Sigmoid colon (tissue), 7 donors: ENCODE measurements around the gene TUNAR. TPM values are rescaled to one million over a fixed set of nuclear protein-coding genes. Genes with fewer than 3 reads are reported as not detected.

Experiments
- DNase-seq: peaks from one replicate; pipeline ENCODE4 v3.0.0-alpha.2; 2019
- H3K27ac ChIP-seq, 4 donors: fragments of 200-600 bp; sonication (generic); one replicate each; pipeline ENCODE4 v1.5.1; 2016 to 2019; ENCODE audit warnings: mild to moderate bottlenecking in 1 of 4
- H3K27me3 ChIP-seq, 3 donors: fragments of 200-600 bp; sonication (generic); one replicate each; pipeline ENCODE4 v1.5.1; 2019; ENCODE audit warnings: mild to moderate bottlenecking in 1 of 3
- H3K36me3 ChIP-seq, 4 donors: fragments of 200-600 bp; sonication (generic); one replicate each; pipeline ENCODE4 v1.5.1; 2016 to 2019
- H3K4me1 ChIP-seq, 4 donors: fragments of 200-600 bp; sonication (generic); one replicate each; pipeline ENCODE4 v1.5.1; 2017 to 2019
- H3K4me3 ChIP-seq, 4 donors: fragments of 200-600 bp; sonication (generic); one replicate each; pipeline ENCODE4 v1.5.1; 2017 to 2019; ENCODE audit warnings: mild to moderate bottlenecking in 2 of 4, moderate library complexity in 1 of 4
- H3K9me3 ChIP-seq, 4 donors: fragments of 200-600 bp in 3 of 4; sonication (generic) in 3 of 4; one replicate each; pipeline versions ENCODE4 v1.5.1 to v1.6.1; 2013 to 2019
- CTCF ChIP-seq, 4 experiments: fragments of 450-650 bp in 3 of 4; fragments of 200-600 bp in 1 of 4; IDR thresholded peaks; one replicate each; pipeline ENCODE4 v1.5.1; 2016 to 2019; ENCODE audit warnings: antibody characterized with exemption in 4 of 4, mild to moderate bottlenecking in 3 of 4, moderate library complexity in 2 of 4
- EP300 ChIP-seq, 4 donors: sonication (generic); formaldehyde crosslinking; IDR thresholded peaks; one replicate each; pipeline ENCODE4 v1.6.1; 2017; ENCODE audit warnings: antibody characterized with exemption in 4 of 4
- POLR2A ChIP-seq, 2 donors: fragments of 450-650 bp; IDR thresholded peaks; one replicate each; pipeline ENCODE4 v1.6.1; 2016; ENCODE audit warnings: antibody characterized with exemption in 2 of 2, mild to moderate bottlenecking in 2 of 2, moderate library complexity in 2 of 2
- POLR2AphosphoS5 ChIP-seq, 4 donors: sonication (generic); formaldehyde crosslinking; IDR thresholded peaks; one replicate each; pipeline ENCODE4 v1.6.1; 2017; ENCODE audit warnings: antibody characterized with exemption in 4 of 4
- WGBS, 2 donors: extraction: QIAGEN DNeasy Blood & Tissue Kit; methylation state at CpG; one replicate each; pipeline ENCODE4 v1.1.7; 2013; 5-methylcytosine and 5-hydroxymethylcytosine counted together
- intact Hi-C: fragments of 100-400 bp; cut with DNase I; formaldehyde crosslinking; loops from one replicate; pipeline ENCODE4 v1.15.1; 2023
- polyA plus RNA-seq, 3 donors: library from polyadenylated mRNA; stranded (reverse); fragments of 200-250 nt; gene quantifications; one replicate each; pipeline ENCODE4 v1.2.3, GENCODE V29; 2013
- total RNA-seq, 4 donors: library from RNA; depleted of rRNA; stranded (reverse); fragments of >200 nt; gene quantifications; one replicate each; pipeline ENCODE4 v1.1.0, GENCODE V29; 2016
- donor health status: healthy with polysubstance abuse.
- donor health status: Bipolar disorder and iron deficiency.
- donor health status: healthy.

The TUNAR gene
- total and polyA plus RNA-seq, 7 donors = 0.12 TPM; not detected in 6

- intact Hi-C loops = no loop called here
- Histone ChIP-seq H3K36me3 (no peaks in the 10 kb centered on the region), H3K9me3 (no peaks in the 10 kb centered on the region), H3K4me1 (no peaks in the 10 kb centered on the region), H3K4me3 (no peak overlapping the region), H3K27me3 (no peaks in the 10 kb centered on the region), H3K27ac (no peak overlapping the region)
- no peak for TF ChIP-seq POLR2AphosphoS5 (IDR thresholded peaks at IDR 0.05)
- TF ChIP-seq CTCF (IDR thresholded peaks at IDR 0.05) = no peak
- TF ChIP-seq EP300 (IDR thresholded peaks at IDR 0.05) = no peak
- TF ChIP-seq POLR2A (IDR thresholded peaks at IDR 0.05) = no peak
- no peak for DNase-seq
- 82% methylated on average over 4 of the region's 4 CpGs for WGBS, 2 donors
Measured at GRCh38 chr14:95939335-95939734, 62.7 kb downstream of the TUNAR start.

GRCh38 chr14:95941897-95942296 is 65.3 kb downstream of the TUNAR start:
- TF ChIP-seq POLR2AphosphoS5 (IDR thresholded peaks at IDR 0.05) (no peak), EP300 (IDR thresholded peaks at IDR 0.05) (no peak), CTCF (IDR thresholded peaks at IDR 0.05) (no peak), POLR2A (IDR thresholded peaks at IDR 0.05) (no peak)
- Histone ChIP-seq H3K4me1 (peaks cover 0 to 7% (median 0%) of the 10 kb centered on the region in 4 donors), H3K4me3 (no peak overlapping the region), H3K27me3 (no peaks in the 10 kb centered on the region), H3K27ac (no peak overlapping the region), H3K36me3 (no peaks in the 10 kb centered on the region), H3K9me3 (no peaks in the 10 kb centered on the region)
- intact Hi-C loops = no loop called here
- 5 to 30% methylated on average over 2 of the region's 2 CpGs for WGBS, 2 donors
- DNase-seq = no peak

- DNase-seq = no peak
- Histone ChIP-seq H3K9me3 (no peaks in the 10 kb centered on the region), H3K4me3 (no peak overlapping the region), H3K27me3 (no peaks in the 10 kb centered on the region), H3K4me1 (peaks cover 0 to 15% (median 0%) of the 10 kb centered on the region in 4 donors), H3K36me3 (no peaks in the 10 kb centered on the region), H3K27ac (no peak overlapping the region)
- 25 to 38% methylated on average over 4 of the region's 4 CpGs for WGBS, 2 donors
- no peak for TF ChIP-seq EP300 (IDR thresholded peaks at IDR 0.05)
- no peak for TF ChIP-seq CTCF (IDR thresholded peaks at IDR 0.05)
- no peak for TF ChIP-seq POLR2A (IDR thresholded peaks at IDR 0.05)
- no peak for TF ChIP-seq POLR2AphosphoS5 (IDR thresholded peaks at IDR 0.05)
- intact Hi-C loops = no loop called here
Measured at GRCh38 chr14:95943699-95944098, 67.1 kb downstream of the TUNAR start.

- peaks cover 0 to 16% (median 0%) of the 10 kb centered on the region in 4 donors for H3K4me1 ChIP-seq
- no peaks in the 10 kb centered on the region for H3K36me3 ChIP-seq
- intact Hi-C loops = no loop called here
- WGBS, 2 donors = 50 to 57% methylated on average over 6 of the region's 6 CpGs
- H3K4me3 ChIP-seq = no peak overlapping the region
- no peak for DNase-seq
- H3K9me3 ChIP-seq = no peaks in the 10 kb centered on the region
- no peak overlapping the region for H3K27ac ChIP-seq
- H3K27me3 ChIP-seq = no peaks in the 10 kb centered on the region
- TF ChIP-seq CTCF (IDR thresholded peaks at IDR 0.05) (no peak), EP300 (IDR thresholded peaks at IDR 0.05) (no peak), POLR2A (IDR thresholded peaks at IDR 0.05) (no peak), POLR2AphosphoS5 (IDR thresholded peaks at IDR 0.05) (no peak)
Measured at GRCh38 chr14:95944462-95944861, 67.8 kb downstream of the TUNAR start.

GRCh38 chr14:95946867-95947266 is 70.2 kb downstream of the TUNAR start:
- DNase-seq = no peak
- intact Hi-C loops = no loop called here
- Histone ChIP-seq H3K27me3 (no peaks in the 10 kb centered on the region), H3K36me3 (no peaks in the 10 kb centered on the region), H3K4me3 (no peak overlapping the region), H3K4me1 (peaks cover 0 to 16% (median 0%) of the 10 kb centered on the region in 4 donors), H3K9me3 (no peaks in the 10 kb centered on the region), H3K27ac (no peak overlapping the region)
- 60 to 78% methylated on average over 1 of the region's 1 CpG for WGBS, 2 donors
- TF ChIP-seq CTCF (IDR thresholded peaks at IDR 0.05) (no peak), POLR2AphosphoS5 (IDR thresholded peaks at IDR 0.05) (peak in 3 of 4 donors; percentile 67 to 70 (median 69)), POLR2A (IDR thresholded peaks at IDR 0.05) (no peak)
